ENCODE results near the gene NFATC2. TPM values are rescaled to one million over a fixed set of nuclear protein-coding genes. Genes with fewer than 3 reads are reported as not detected.

Gene NFATC2
- total RNA-seq, 1 donor from 2014 or later: 46.0 TPM

GRCh38 chr20:51551186-51551585 is 8.7 kb upstream of the NFATC2 start:
- POLR2A ChIA-PET: no interaction called here
- intact Hi-C loops (cut with micrococcal nuclease): no loop called here
- H3K27ac Mint-ChIP-seq: no peak overlapping the region

GRCh38 chr20:51549474-51549873 is 7.0 kb upstream of the NFATC2 start:
- intact Hi-C loops (cut with micrococcal nuclease): loop anchor here (10.0 kb wide), 1 partner anchor 735 kb away; no protein-coding TSS in a partner anchor
- ChIA-PET CTCF (no interaction called here), POLR2A (no interaction called here)
- ATAC-seq (ENCODE audit: low read depth) (no peak), DNase-seq (no peak)
- Mint-ChIP-seq H3K9me3 (no peaks in the 10 kb centered on the region), H3K4me1 (no peaks in the 10 kb centered on the region), H3K27ac (no peak overlapping the region), H3K36me3 (ENCODE audit: low read depth) (no peaks in the 10 kb centered on the region), H3K4me3 (no peak overlapping the region), H3K27me3 (no peaks in the 10 kb centered on the region)
- no peak for TF ChIP-seq CTCF (IDR thresholded peaks at IDR 0.05)

More at GRCh38 chr20:51551186-51551585, 8.7 kb upstream of the NFATC2 start:
- ATAC-seq (ENCODE audit: low read depth): no peak
- CTCF ChIA-PET: no interaction called here
- Mint-ChIP-seq H3K27me3 (peaks cover 4% of the 10 kb centered on the region), H3K36me3 (ENCODE audit: low read depth) (no peaks in the 10 kb centered on the region), H3K4me3 (no peak overlapping the region), H3K4me1 (no peaks in the 10 kb centered on the region), H3K9me3 (no peaks in the 10 kb centered on the region)
- TF ChIP-seq CTCF (IDR thresholded peaks at IDR 0.05): no peak
- DNase-seq: no peak

- DNase-seq: no peak
- H3K27ac Mint-ChIP-seq: no peak overlapping the region
- ChIA-PET POLR2A (no interaction called here), CTCF (no interaction called here)
- H3K4me3 Mint-ChIP-seq: no peak overlapping the region
- ATAC-seq (ENCODE audit: low read depth): no peak
- peaks cover 6% of the 10 kb centered on the region for H3K4me1 Mint-ChIP-seq
- no peaks in the 10 kb centered on the region for H3K27me3 Mint-ChIP-seq
- no peak for TF ChIP-seq CTCF (IDR thresholded peaks at IDR 0.05)
- intact Hi-C loops (cut with micrococcal nuclease): loop anchor here (10.0 kb wide), 1 partner anchor 733 kb away; no protein-coding TSS in a partner anchor
- no peaks in the 10 kb centered on the region for H3K9me3 Mint-ChIP-seq
- H3K36me3 Mint-ChIP-seq (ENCODE audit: low read depth): no peaks in the 10 kb centered on the region
Measured at GRCh38 chr20:51547951-51548350, 5.4 kb upstream of the NFATC2 start.

- H3K27me3 Mint-ChIP-seq: no peaks in the 10 kb centered on the region
- TF ChIP-seq CTCF (IDR thresholded peaks at IDR 0.05): no peak
- intact Hi-C loops (cut with micrococcal nuclease): loop anchor here (10.0 kb wide), 1 partner anchor 731 kb away; no protein-coding TSS in a partner anchor
- H3K4me1 Mint-ChIP-seq: peaks cover 21% of the 10 kb centered on the region
- no peaks in the 10 kb centered on the region for H3K9me3 Mint-ChIP-seq
- ATAC-seq (ENCODE audit: low read depth) (no peak), DNase-seq (no peak)
- CTCF ChIA-PET: no interaction called here
- peaks cover 5% of the 10 kb centered on the region for H3K36me3 Mint-ChIP-seq (ENCODE audit: low read depth)
- no peak overlapping the region for H3K27ac Mint-ChIP-seq
- no peak overlapping the region for H3K4me3 Mint-ChIP-seq
- POLR2A ChIA-PET: no interaction called here
Measured at GRCh38 chr20:51545515-51545914, 3.0 kb upstream of the NFATC2 start.

- H3K4me1 Mint-ChIP-seq: peaks cover 37% of the 10 kb centered on the region
- H3K4me3 Mint-ChIP-seq: peak overlapping the region; percentile 81
- CTCF ChIA-PET: interaction anchor here (0.9 to 3.5 kb wide), 8 partner anchors 10 to 171 kb away, joined by 3 to 25 read pairs (median 6); no protein-coding TSS in a partner anchor
Measured at GRCh38 chr20:51543422-51543788, 886 bp upstream of the NFATC2 start.

More at GRCh38 chr20:51543422-51543788, 886 bp upstream of the NFATC2 start:
- Mint-ChIP-seq H3K36me3 (ENCODE audit: low read depth) (peaks cover 18% of the 10 kb centered on the region), H3K27ac (peak overlapping the region; percentile 71), H3K27me3 (no peaks in the 10 kb centered on the region), H3K9me3 (no peaks in the 10 kb centered on the region)
- intact Hi-C loops (cut with micrococcal nuclease): loop anchor here (2.0 to 10.0 kb wide), 2 partner anchors 19 to 729 kb away; no protein-coding TSS in a partner anchor
- TF ChIP-seq CTCF (IDR thresholded peaks at IDR 0.05): no peak
- ATAC-seq (ENCODE audit: low read depth) (no peak), DNase-seq (no peak)
- POLR2A ChIA-PET: interaction anchor here (0.6 to 4.6 kb wide), 7 partner anchors 12 to 585 kb away, joined by 4 to 38 read pairs (median 9); partner anchors contain the start of genes DPM1 and MOCS3
